Omental fat pad (tissue), 4 donors: ENCODE results near the gene TRMO. TPM values are rescaled to one million over a fixed set of nuclear protein-coding genes. Genes with fewer than 3 reads are reported as not detected.
"Not testable (repeated sequence)": the region's sequence is repeated elsewhere in the genome, so short reads cannot be mapped to it uniquely, and the experiment has no call there.

Experiments
- ATAC-seq: fragments of 150-250 bp; one replicate; pipeline ENCODE4 v1.9.1; 2016; ENCODE audit warnings: mild to moderate bottlenecking, moderate library complexity; ENCODE audit not compliant: low FRiP score
- DNase-seq: peaks from one replicate; pipeline ENCODE4 v3.0.0-alpha.2; 2019; ENCODE audit warnings: low spot score
- total RNA-seq, 4 donors: library from RNA; depleted of rRNA; stranded (reverse); fragments of >200 nt; gene quantifications; one replicate each; pipeline ENCODE4 v1.1.0, GENCODE V29; 2016
- TF ChIP-seq, protein P1 (sequence below), 3 donors: fragments of 450-650 bp; IDR thresholded peaks; one replicate each; pipeline ENCODE4 v1.5.1; 2016 to 2017; ENCODE audit warnings: antibody characterized with exemption in 3 of 3, mild to moderate bottlenecking in 3 of 3, moderate library complexity in 2 of 3

Gene TRMO
- total RNA-seq, 4 donors from 2014 or later: 22.3 to 31.2 (median 24.3) TPM

GRCh38 chr9:97962575-97962974 lies 40.3 kb upstream of the TRMO start:
- TF ChIP-seq, protein P1, sequence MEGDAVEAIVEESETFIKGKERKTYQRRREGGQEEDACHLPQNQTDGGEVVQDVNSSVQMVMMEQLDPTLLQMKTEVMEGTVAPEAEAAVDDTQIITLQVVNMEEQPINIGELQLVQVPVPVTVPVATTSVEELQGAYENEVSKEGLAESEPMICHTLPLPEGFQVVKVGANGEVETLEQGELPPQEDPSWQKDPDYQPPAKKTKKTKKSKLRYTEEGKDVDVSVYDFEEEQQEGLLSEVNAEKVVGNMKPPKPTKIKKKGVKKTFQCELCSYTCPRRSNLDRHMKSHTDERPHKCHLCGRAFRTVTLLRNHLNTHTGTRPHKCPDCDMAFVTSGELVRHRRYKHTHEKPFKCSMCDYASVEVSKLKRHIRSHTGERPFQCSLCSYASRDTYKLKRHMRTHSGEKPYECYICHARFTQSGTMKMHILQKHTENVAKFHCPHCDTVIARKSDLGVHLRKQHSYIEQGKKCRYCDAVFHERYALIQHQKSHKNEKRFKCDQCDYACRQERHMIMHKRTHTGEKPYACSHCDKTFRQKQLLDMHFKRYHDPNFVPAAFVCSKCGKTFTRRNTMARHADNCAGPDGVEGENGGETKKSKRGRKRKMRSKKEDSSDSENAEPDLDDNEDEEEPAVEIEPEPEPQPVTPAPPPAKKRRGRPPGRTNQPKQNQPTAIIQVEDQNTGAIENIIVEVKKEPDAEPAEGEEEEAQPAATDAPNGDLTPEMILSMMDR (IDR thresholded peaks at IDR 0.05): no peak
- ATAC-seq (no peak), DNase-seq (no peak)

GRCh38 chr9:97962136-97962535 lies 39.8 kb upstream of the TRMO start:
- no peak for DNase-seq
- ATAC-seq: no peak
- TF ChIP-seq, protein P1 (IDR thresholded peaks at IDR 0.05): no peak

GRCh38 chr9:97961361-97961760 lies 39.1 kb upstream of the TRMO start:
- ATAC-seq: no peak
- TF ChIP-seq, protein P1 (IDR thresholded peaks at IDR 0.05): no peak
- no peak for DNase-seq

DNA sequence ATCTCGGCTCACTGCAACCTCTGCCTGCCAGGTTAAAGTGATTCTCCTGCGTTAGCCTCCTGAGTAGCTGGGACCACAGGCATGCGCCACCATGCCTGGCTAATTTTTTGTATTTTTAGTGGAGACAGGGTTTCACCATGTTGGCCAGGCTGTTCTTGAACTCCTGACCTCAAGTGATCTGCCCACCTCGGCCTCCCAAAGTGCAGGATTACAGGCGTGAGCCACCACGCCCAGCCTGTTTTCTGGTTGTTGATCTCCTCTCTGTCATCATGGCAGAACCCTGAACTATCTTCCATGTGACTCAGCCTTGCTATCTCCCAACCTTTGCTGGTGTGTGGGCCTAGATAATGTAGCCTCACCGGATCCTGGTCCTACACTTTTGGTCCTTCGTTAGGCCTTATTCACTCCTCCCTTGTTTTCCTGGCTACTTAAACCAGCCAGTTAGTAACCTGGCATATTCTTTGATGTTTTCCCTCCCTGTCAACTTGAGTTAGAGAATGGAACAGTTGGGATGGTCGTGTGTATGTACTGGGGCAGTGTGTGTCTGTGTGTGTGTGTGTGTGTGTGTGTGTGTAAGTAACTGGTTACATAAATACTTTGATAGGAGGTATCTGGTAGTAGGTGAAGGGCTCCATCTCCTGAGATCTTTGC lies 38.5 kb upstream of the TRMO start:
- ATAC-seq: not testable (repeated sequence)

DNA sequence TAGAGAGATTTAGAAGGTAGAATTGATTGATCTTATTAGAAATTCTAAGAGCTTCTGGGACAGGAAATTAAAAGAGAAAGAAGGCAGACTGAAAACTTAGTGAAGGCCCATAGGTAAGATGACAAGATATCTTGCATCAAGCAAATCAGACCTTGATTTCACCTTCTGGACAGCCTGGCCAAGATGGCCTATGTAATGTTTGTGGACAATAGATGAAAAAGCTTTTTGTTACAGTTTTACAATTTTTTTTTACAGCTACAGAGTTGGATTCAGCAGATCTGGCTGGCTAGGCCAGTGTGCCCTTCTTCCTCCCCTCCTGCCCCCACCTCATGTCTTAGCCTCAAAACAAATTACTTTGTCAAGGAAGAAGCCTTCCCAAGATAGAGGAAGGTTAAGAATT lies 37.3 kb upstream of the TRMO start:
- ATAC-seq (no peak), DNase-seq (no peak)
- TF ChIP-seq, protein P1 (IDR thresholded peaks at IDR 0.05): no peak

More for the DNA sequence above, 38.5 kb upstream of the TRMO start:
- not testable (repeated sequence) for DNase-seq

- DNase-seq: no peak
- TF ChIP-seq, protein P1 (IDR thresholded peaks at IDR 0.05): no peak
- ATAC-seq: peak; percentile 6
Observed at GRCh38 chr9:97958812-97959511, 36.7 kb upstream of the TRMO start.

GRCh38 chr9:97956331-97956730 lies 34.0 kb upstream of the TRMO start:
- ATAC-seq (no peak), DNase-seq (no peak)
- TF ChIP-seq, protein P1 (IDR thresholded peaks at IDR 0.05): no peak
